ENCODE measurements around the gene EPHB4.
"Not testable (repeated sequence)": the region's sequence is repeated elsewhere in the genome, so short reads cannot be mapped to it uniquely, and the experiment has no call there.

DNA sequence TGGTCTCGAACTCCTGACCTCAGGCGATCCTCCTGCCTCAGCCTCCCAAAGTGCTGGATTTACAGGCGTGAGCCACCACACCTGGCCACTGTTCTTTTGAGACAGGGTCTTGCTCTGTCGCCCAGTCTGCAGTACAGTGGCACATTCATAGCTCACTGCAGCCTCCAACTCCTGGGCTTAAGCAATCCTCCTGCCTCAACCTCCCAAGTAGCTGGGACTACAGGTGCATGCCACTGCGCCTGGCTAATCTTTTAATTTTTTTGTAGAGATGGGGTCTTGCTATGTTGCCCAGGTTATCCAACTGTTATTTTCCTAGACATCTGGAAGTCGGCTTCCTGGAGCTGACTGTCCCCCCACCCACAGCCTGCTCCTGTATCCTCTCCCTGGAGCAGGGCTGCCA is 20.4 kb downstream of the EPHB4 start:
- TF ChIP-seq, protein P1, sequence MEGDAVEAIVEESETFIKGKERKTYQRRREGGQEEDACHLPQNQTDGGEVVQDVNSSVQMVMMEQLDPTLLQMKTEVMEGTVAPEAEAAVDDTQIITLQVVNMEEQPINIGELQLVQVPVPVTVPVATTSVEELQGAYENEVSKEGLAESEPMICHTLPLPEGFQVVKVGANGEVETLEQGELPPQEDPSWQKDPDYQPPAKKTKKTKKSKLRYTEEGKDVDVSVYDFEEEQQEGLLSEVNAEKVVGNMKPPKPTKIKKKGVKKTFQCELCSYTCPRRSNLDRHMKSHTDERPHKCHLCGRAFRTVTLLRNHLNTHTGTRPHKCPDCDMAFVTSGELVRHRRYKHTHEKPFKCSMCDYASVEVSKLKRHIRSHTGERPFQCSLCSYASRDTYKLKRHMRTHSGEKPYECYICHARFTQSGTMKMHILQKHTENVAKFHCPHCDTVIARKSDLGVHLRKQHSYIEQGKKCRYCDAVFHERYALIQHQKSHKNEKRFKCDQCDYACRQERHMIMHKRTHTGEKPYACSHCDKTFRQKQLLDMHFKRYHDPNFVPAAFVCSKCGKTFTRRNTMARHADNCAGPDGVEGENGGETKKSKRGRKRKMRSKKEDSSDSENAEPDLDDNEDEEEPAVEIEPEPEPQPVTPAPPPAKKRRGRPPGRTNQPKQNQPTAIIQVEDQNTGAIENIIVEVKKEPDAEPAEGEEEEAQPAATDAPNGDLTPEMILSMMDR (IDR thresholded peaks at IDR 0.05), result not testable (repeated sequence)
- not testable (repeated sequence) for TF ChIP-seq ZFX (IDR thresholded peaks at IDR 0.05; ENCODE audit: borderline replicate concordance)
